ENCODE data around the gene SH3RF1.
"Not testable (repeated sequence)": the region's sequence is repeated elsewhere in the genome, so short reads cannot be mapped to it uniquely, and the experiment has no call there.

SH3RF1 gene

GRCh38 chr4:169270810-169271691 lies at the start of gene SH3RF1:
SH3RF1 (minus strand) TSS chr4:169270956; CDS start chr4:169269212, 1,744 bp downstream.
- no peaks in the 10 kb centered on the region for H3K36me3 ChIP-seq (ENCODE audit: insufficient read depth, low read length)

GRCh38 chr4:169315530-169316343 lies 45.0 kb upstream of the SH3RF1 start:
- H3K9ac ChIP-seq (ENCODE audit: low read depth, low read length): no peak overlapping the region
- no peaks in the 10 kb centered on the region for H3K36me3 ChIP-seq (ENCODE audit: insufficient read depth, low read length)
- H3K4me1 ChIP-seq (ENCODE audit: insufficient read depth, low read length): no peaks in the 10 kb centered on the region
- H3K9me3 ChIP-seq (ENCODE audit: control insufficient read depth, insufficient read depth, low read length): no peaks in the 10 kb centered on the region

More at GRCh38 chr4:169270810-169271691, at the start of gene SH3RF1:
- peak within 1 kb of the TSS; percentile 96 for H3K9ac ChIP-seq (ENCODE audit: low read depth, low read length)
- no peaks in the 10 kb centered on the region for H3K9me3 ChIP-seq (ENCODE audit: control insufficient read depth, insufficient read depth, low read length)
- peaks cover 25% of the 10 kb centered on the region for H3K4me1 ChIP-seq (ENCODE audit: insufficient read depth, low read length)

GRCh38 chr4:169314906-169315305 lies 44.1 kb upstream of the SH3RF1 start:
- Histone ChIP-seq H3K9me3 (ENCODE audit: control insufficient read depth, insufficient read depth, low read length) (no peaks in the 10 kb centered on the region), H3K36me3 (ENCODE audit: insufficient read depth, low read length) (no peaks in the 10 kb centered on the region), H3K9ac (ENCODE audit: low read depth, low read length) (no peak overlapping the region), H3K4me1 (ENCODE audit: insufficient read depth, low read length) (no peaks in the 10 kb centered on the region)

- Histone ChIP-seq H3K36me3 (ENCODE audit: insufficient read depth, low read length) (no peaks in the 10 kb centered on the region), H3K9me3 (ENCODE audit: control insufficient read depth, insufficient read depth, low read length) (no peaks in the 10 kb centered on the region), H3K4me1 (ENCODE audit: insufficient read depth, low read length) (no peaks in the 10 kb centered on the region), H3K9ac (ENCODE audit: low read depth, low read length) (no peak overlapping the region)
Observed at GRCh38 chr4:169313732-169314131, 43.0 kb upstream of the SH3RF1 start.

- Histone ChIP-seq H3K9me3 (ENCODE audit: control insufficient read depth, insufficient read depth, low read length) (no peaks in the 10 kb centered on the region), H3K9ac (ENCODE audit: low read depth, low read length) (no peak overlapping the region)
Observed at GRCh38 chr4:169312690-169313422, 42.1 kb upstream of the SH3RF1 start.

GRCh38 chr4:169311643-169312365 lies 41.0 kb upstream of the SH3RF1 start:
- Histone ChIP-seq H3K9me3 (ENCODE audit: control insufficient read depth, insufficient read depth, low read length) (no peaks in the 10 kb centered on the region), H3K36me3 (ENCODE audit: insufficient read depth, low read length) (no peaks in the 10 kb centered on the region), H3K4me1 (ENCODE audit: insufficient read depth, low read length) (no peaks in the 10 kb centered on the region), H3K9ac (ENCODE audit: low read depth, low read length) (no peak overlapping the region)

More at GRCh38 chr4:169312690-169313422, 42.1 kb upstream of the SH3RF1 start:
- Histone ChIP-seq H3K36me3 (ENCODE audit: insufficient read depth, low read length) (no peaks in the 10 kb centered on the region), H3K4me1 (ENCODE audit: insufficient read depth, low read length) (no peaks in the 10 kb centered on the region)

- no peaks in the 10 kb centered on the region for H3K4me1 ChIP-seq (ENCODE audit: insufficient read depth, low read length)
- H3K36me3 ChIP-seq (ENCODE audit: insufficient read depth, low read length): no peaks in the 10 kb centered on the region
Observed at GRCh38 chr4:169309326-169309967, 38.7 kb upstream of the SH3RF1 start.

GRCh38 chr4:169307576-169307975 lies 36.8 kb upstream of the SH3RF1 start:
- Histone ChIP-seq H3K4me1 (ENCODE audit: insufficient read depth, low read length) (no peaks in the 10 kb centered on the region), H3K9ac (ENCODE audit: low read depth, low read length) (no peak overlapping the region), H3K36me3 (ENCODE audit: insufficient read depth, low read length) (no peaks in the 10 kb centered on the region), H3K9me3 (ENCODE audit: control insufficient read depth, insufficient read depth, low read length) (no peaks in the 10 kb centered on the region)

More at GRCh38 chr4:169309326-169309967, 38.7 kb upstream of the SH3RF1 start:
- Histone ChIP-seq H3K9ac (ENCODE audit: low read depth, low read length) (no peak overlapping the region), H3K9me3 (ENCODE audit: control insufficient read depth, insufficient read depth, low read length) (no peaks in the 10 kb centered on the region)

GRCh38 chr4:169305651-169306050 lies 34.9 kb upstream of the SH3RF1 start:
- Histone ChIP-seq H3K9me3 (ENCODE audit: control insufficient read depth, insufficient read depth, low read length) (no peaks in the 10 kb centered on the region), H3K4me1 (ENCODE audit: insufficient read depth, low read length) (no peaks in the 10 kb centered on the region), H3K36me3 (ENCODE audit: insufficient read depth, low read length) (no peaks in the 10 kb centered on the region), H3K9ac (ENCODE audit: low read depth, low read length) (no peak overlapping the region)

- H3K9me3 ChIP-seq (ENCODE audit: control insufficient read depth, insufficient read depth, low read length): no peaks in the 10 kb centered on the region
- no peak overlapping the region for H3K9ac ChIP-seq (ENCODE audit: low read depth, low read length)
- no peaks in the 10 kb centered on the region for H3K4me1 ChIP-seq (ENCODE audit: insufficient read depth, low read length)
- no peaks in the 10 kb centered on the region for H3K36me3 ChIP-seq (ENCODE audit: insufficient read depth, low read length)
Observed at GRCh38 chr4:169305173-169305572, 34.4 kb upstream of the SH3RF1 start.

GRCh38 chr4:169295822-169296221 lies 25.1 kb upstream of the SH3RF1 start:
- Histone ChIP-seq H3K36me3 (ENCODE audit: insufficient read depth, low read length) (no peaks in the 10 kb centered on the region), H3K9me3 (ENCODE audit: control insufficient read depth, insufficient read depth, low read length) (no peaks in the 10 kb centered on the region), H3K9ac (ENCODE audit: low read depth, low read length) (no peak overlapping the region), H3K4me1 (ENCODE audit: insufficient read depth, low read length) (no peaks in the 10 kb centered on the region)

- H3K9me3 ChIP-seq (ENCODE audit: control insufficient read depth, insufficient read depth, low read length): no peaks in the 10 kb centered on the region
- H3K9ac ChIP-seq (ENCODE audit: low read depth, low read length): no peak overlapping the region
- no peaks in the 10 kb centered on the region for H3K36me3 ChIP-seq (ENCODE audit: insufficient read depth, low read length)
- no peaks in the 10 kb centered on the region for H3K4me1 ChIP-seq (ENCODE audit: insufficient read depth, low read length)
Observed at GRCh38 chr4:169293343-169294176, 22.8 kb upstream of the SH3RF1 start.

GRCh38 chr4:169287983-169288382 lies 17.2 kb upstream of the SH3RF1 start:
- H3K9me3 ChIP-seq (ENCODE audit: control insufficient read depth, insufficient read depth, low read length); H3K4me1 ChIP-seq (ENCODE audit: insufficient read depth, low read length); H3K9ac ChIP-seq (ENCODE audit: low read depth, low read length); H3K36me3 ChIP-seq (ENCODE audit: insufficient read depth, low read length): not testable (repeated sequence)
